BLaER1 treated with 17β-estradiol and CSF1 and Interleukin-3, amounts not matched to agents 10 nM and 100 nM (cell line): ENCODE results near the gene HIPK3.

ENCODE experiments used
- H3K27ac ChIP-seq, 11 experiments: shearing (Covaris generic); formaldehyde crosslinking; 2 replicates each; pipeline ENCODE4 v1.8.1; 2022
- H3K27me3 ChIP-seq, 11 experiments: shearing (Covaris generic); formaldehyde crosslinking; 2 replicates each; pipeline ENCODE4 v1.8.1; 2022
- H3K36me3 ChIP-seq, 11 experiments: shearing (Covaris generic); formaldehyde crosslinking; 2 replicates each; pipeline ENCODE4 v1.8.1; 2022
- H3K4me1 ChIP-seq, 10 experiments: shearing (Covaris generic); formaldehyde crosslinking; 2 replicates each; pipeline ENCODE4 v1.8.1; 2022
- H3K4me2 ChIP-seq, 11 experiments: shearing (Covaris generic); formaldehyde crosslinking; 2 replicates each; pipeline ENCODE4 v1.8.1; 2022
- H3K4me3 ChIP-seq, 10 experiments: shearing (Covaris generic); formaldehyde crosslinking; 2 replicates each; pipeline ENCODE4 v1.8.1; 2022
- H3K9ac ChIP-seq, 11 experiments: shearing (Covaris generic); formaldehyde crosslinking; 2 replicates each; pipeline ENCODE4 v1.8.1; 2022
- H3K9me3 ChIP-seq, 11 experiments: shearing (Covaris generic); formaldehyde crosslinking; replicated peaks in 1 of 11; 2 replicates each; pipeline ENCODE4 v1.8.1; 2022
- H4K20me1 ChIP-seq, 11 experiments: shearing (Covaris generic); formaldehyde crosslinking; 2 replicates each; pipeline ENCODE4 v1.8.1; 2022
- Cebpa-rat ChIP-seq, 11 experiments: shearing (Covaris generic); IDR thresholded peaks; 2 replicates each; pipeline ENCODE4 v1.8.1; 2022

The HIPK3 gene

GRCh38 chr11:33334627-33335026 lies 77.4 kb downstream of the HIPK3 start:
- no peak for TF ChIP-seq Cebpa-rat (IDR thresholded peaks at IDR 0.05)

GRCh38 chr11:33339247-33339646 lies 82.1 kb downstream of the HIPK3 start:
- no peak for TF ChIP-seq Cebpa-rat (IDR thresholded peaks at IDR 0.05)
- H3K4me2 ChIP-seq, result no peak overlapping the region
- H3K27me3 ChIP-seq, result no peaks in the 10 kb centered on the region
- H3K27ac ChIP-seq, result 0 out of 22 replicates have a peak overlapping the region, but pooled peaks of 1 of the 11 experiments have one; percentile 1
- H3K4me3 ChIP-seq, result no peak overlapping the region
- H3K9ac ChIP-seq, result no peak overlapping the region
- H3K9me3 ChIP-seq, result no peaks in the 10 kb centered on the region
- H3K4me1 ChIP-seq, result peaks cover 0 to 22% (median 15%) of the 10 kb centered on the region in 10 experiments; a peak in 18 of 20 replicates
- peaks cover 24 to 100% (median 73%) of the 10 kb centered on the region in 11 experiments; a peak in 20 of 22 replicates for H4K20me1 ChIP-seq
- H3K36me3 ChIP-seq, result peaks cover 80 to 100% (median 96%) of the 10 kb centered on the region in 11 experiments

More at GRCh38 chr11:33334627-33335026, 77.4 kb downstream of the HIPK3 start:
- Histone ChIP-seq H3K27me3 (no peaks in the 10 kb centered on the region), H3K36me3 (peaks cover 76 to 100% (median 93%) of the 10 kb centered on the region in 11 experiments), H3K4me1 (peaks cover 27 to 52% (median 37%) of the 10 kb centered on the region in 10 experiments), H4K20me1 (peaks cover 55 to 100% (median 88%) of the 10 kb centered on the region in 11 experiments; a peak in 21 of 22 replicates), H3K4me3 (no peak overlapping the region), H3K9ac (no peak overlapping the region), H3K9me3 (peaks cover 0 to 3% (median 0%) of the 10 kb centered on the region in 11 experiments; a peak in 1 of 22 replicates), H3K4me2 (peak overlapping the region in 7 of 11 experiments; percentile 11 to 47 (median 31); a peak in 5 of 22 replicates), H3K27ac (no peak overlapping the region)

GRCh38 chr11:33344611-33345010 lies 87.4 kb downstream of the HIPK3 start:
- H3K4me3 ChIP-seq, result no peak overlapping the region
- no peak overlapping the region for H3K4me2 ChIP-seq
- no peak for TF ChIP-seq Cebpa-rat (IDR thresholded peaks at IDR 0.05)
- peaks cover 0 to 3% (median 0%) of the 10 kb centered on the region in 10 experiments; a peak in 1 of 20 replicates for H3K4me1 ChIP-seq
- no peaks in the 10 kb centered on the region for H3K9me3 ChIP-seq
- no peak overlapping the region for H3K27ac ChIP-seq
- H3K27me3 ChIP-seq, result no peaks in the 10 kb centered on the region
- peaks cover 4 to 99% (median 54%) of the 10 kb centered on the region in 11 experiments; a peak in 20 of 22 replicates for H4K20me1 ChIP-seq
- no peak overlapping the region for H3K9ac ChIP-seq
- H3K36me3 ChIP-seq, result peaks cover 83 to 99% (median 97%) of the 10 kb centered on the region in 11 experiments

- H3K4me3 ChIP-seq, result no peak overlapping the region
- no peak overlapping the region for H3K4me2 ChIP-seq
- no peaks in the 10 kb centered on the region for H3K27me3 ChIP-seq
- no peak overlapping the region for H3K9ac ChIP-seq
- peaks cover 4 to 98% (median 44%) of the 10 kb centered on the region in 11 experiments; a peak in 20 of 22 replicates for H4K20me1 ChIP-seq
- no peaks in the 10 kb centered on the region for H3K9me3 ChIP-seq
- TF ChIP-seq Cebpa-rat (IDR thresholded peaks at IDR 0.05), result no peak
- H3K4me1 ChIP-seq, result peaks cover 0 to under 1% (median 0%) of the 10 kb centered on the region in 10 experiments; a peak in 1 of 20 replicates
- H3K27ac ChIP-seq, result no peak overlapping the region
- H3K36me3 ChIP-seq, result peaks cover 82 to 99% (median 96%) of the 10 kb centered on the region in 11 experiments
Observed at GRCh38 chr11:33347490-33348125, 90.4 kb downstream of the HIPK3 start.

GRCh38 chr11:33350287-33350686 lies 93.1 kb downstream of the HIPK3 start:
- Histone ChIP-seq H3K27me3 (no peaks in the 10 kb centered on the region), H3K4me2 (no peak overlapping the region), H4K20me1 (peaks cover 3 to 98% (median 22%) of the 10 kb centered on the region in 11 experiments; a peak in 15 of 22 replicates), H3K9me3 (no peaks in the 10 kb centered on the region), H3K4me1 (no peaks in the 10 kb centered on the region), H3K36me3 (peaks cover 90 to 100% (median 99%) of the 10 kb centered on the region in 11 experiments), H3K9ac (no peak overlapping the region), H3K27ac (no peak overlapping the region), H3K4me3 (no peak overlapping the region)
- TF ChIP-seq Cebpa-rat (IDR thresholded peaks at IDR 0.05), result no peak

DNA sequence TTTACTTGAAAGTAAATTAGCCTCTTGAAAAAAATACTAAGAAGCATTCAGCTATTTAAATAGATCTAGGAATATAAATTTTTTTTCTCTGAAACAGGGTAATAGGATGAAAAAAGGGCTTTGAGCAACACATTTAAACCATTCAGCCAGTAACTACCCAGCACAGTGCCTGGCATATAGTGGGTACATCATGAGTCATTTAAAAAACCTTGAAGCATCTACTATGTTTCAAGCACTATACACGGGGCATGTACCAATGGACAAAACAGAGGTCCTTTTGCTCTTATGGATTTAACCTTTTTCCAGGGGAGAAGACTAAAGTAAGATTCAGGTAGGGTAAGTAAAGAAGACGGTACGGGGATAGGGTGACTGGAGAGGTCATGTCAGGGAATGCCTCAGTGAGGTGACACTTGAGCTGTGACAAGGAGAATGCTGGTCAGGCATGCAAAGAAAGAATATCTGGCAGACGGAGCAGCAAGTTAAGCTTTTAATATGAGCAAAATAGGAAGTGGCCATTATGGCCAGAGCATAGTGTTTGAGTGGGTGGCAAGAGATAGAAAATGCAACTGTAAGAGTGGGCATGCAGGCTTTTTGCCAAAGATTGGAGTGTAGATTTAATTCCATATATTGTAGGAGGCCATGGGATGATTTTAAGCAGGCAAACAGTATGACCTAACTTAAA lies 101.1 kb downstream of the HIPK3 start:
- Histone ChIP-seq H3K36me3 (peaks cover 12 to 44% (median 34%) of the 10 kb centered on the region in 11 experiments), H3K4me2 (peak overlapping the region in 2 of 11 experiments; percentile 40 to 49; a peak in 4 of 22 replicates), H3K4me1 (peaks cover 0 to 32% (median 0%) of the 10 kb centered on the region in 10 experiments; a peak in 5 of 20 replicates), H3K27ac (no peak overlapping the region), H4K20me1 (peaks cover 0 to 56% (median 12%) of the 10 kb centered on the region in 11 experiments; a peak in 13 of 22 replicates), H3K9me3 (no peaks in the 10 kb centered on the region), H3K9ac (no peak overlapping the region), H3K4me3 (no peak overlapping the region), H3K27me3 (no peaks in the 10 kb centered on the region)
- no peak for TF ChIP-seq Cebpa-rat (IDR thresholded peaks at IDR 0.05)

GRCh38 chr11:33360642-33361041 lies 103.5 kb downstream of the HIPK3 start:
- H3K4me2 ChIP-seq, result no peak overlapping the region
- H3K4me1 ChIP-seq, result peaks cover 0 to 32% (median 0%) of the 10 kb centered on the region in 10 experiments; a peak in 5 of 20 replicates
- H3K9ac ChIP-seq, result no peak overlapping the region
- no peaks in the 10 kb centered on the region for H3K9me3 ChIP-seq
- peaks cover 0 to 33% (median 6%) of the 10 kb centered on the region in 11 experiments; a peak in 8 of 22 replicates for H4K20me1 ChIP-seq
- no peak overlapping the region for H3K4me3 ChIP-seq
- no peak for TF ChIP-seq Cebpa-rat (IDR thresholded peaks at IDR 0.05)
- peaks cover 0 to 21% (median 11%) of the 10 kb centered on the region in 11 experiments; a peak in 12 of 22 replicates for H3K36me3 ChIP-seq
- H3K27ac ChIP-seq, result no peak overlapping the region
- no peaks in the 10 kb centered on the region for H3K27me3 ChIP-seq

DNA sequence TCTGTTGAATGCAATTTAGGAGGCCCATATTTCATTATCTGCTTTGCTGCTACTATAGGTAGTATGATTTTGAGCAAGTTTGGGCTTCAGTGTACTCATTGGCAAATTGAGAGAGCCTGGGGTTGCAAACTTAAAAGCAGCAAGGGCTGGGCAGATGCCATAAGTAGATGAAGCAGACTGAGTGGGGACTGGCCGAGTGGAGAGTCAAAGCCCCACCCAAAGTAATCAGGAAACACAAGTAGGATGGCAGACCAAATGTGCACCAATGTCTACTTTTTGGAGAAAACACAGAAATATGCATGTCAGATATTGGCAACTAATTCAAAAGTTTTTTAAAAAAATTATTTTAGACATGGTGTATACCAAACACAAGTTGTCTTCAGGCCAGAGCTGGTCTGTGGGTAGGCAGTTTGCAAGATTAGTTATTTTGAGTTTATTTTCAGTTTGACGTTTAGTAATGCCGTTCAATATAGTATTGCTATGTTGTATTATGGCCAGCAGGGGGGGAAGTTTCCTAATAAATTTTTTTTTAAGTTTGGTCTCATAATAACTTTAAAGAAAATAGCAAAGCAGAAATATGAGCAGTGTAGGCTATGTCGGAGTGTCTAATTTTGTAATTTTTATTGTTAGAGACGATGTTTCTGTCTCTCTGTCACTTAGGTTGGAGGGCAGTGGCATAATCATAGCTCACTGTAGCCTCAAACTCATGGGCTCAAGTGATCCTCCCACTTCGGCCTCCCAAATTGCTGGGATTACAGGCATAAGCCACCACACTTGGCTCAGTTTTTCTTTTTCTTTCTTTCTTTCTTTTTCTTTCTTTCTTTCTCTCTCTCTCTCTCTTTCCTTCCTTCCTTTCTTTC lies 105.1 kb downstream of the HIPK3 start:
- peaks cover 0 to 5% (median 1%) of the 10 kb centered on the region in 11 experiments; a peak in 6 of 22 replicates for H3K36me3 ChIP-seq
- H3K9ac ChIP-seq, result no peak overlapping the region
- no peaks in the 10 kb centered on the region for H3K9me3 ChIP-seq
- no peak overlapping the region for H3K4me3 ChIP-seq
- H3K27me3 ChIP-seq, result no peaks in the 10 kb centered on the region
- peaks cover 0 to 26% (median 0%) of the 10 kb centered on the region in 10 experiments; a peak in 5 of 20 replicates for H3K4me1 ChIP-seq
- no peak overlapping the region for H3K27ac ChIP-seq
- H4K20me1 ChIP-seq, result peaks cover 0 to 16% (median 6%) of the 10 kb centered on the region in 11 experiments; a peak in 8 of 22 replicates
- peak overlapping the region in 3 of 11 experiments; percentile 4 to 38 (median 8); a peak in 3 of 22 replicates for H3K4me2 ChIP-seq
- TF ChIP-seq Cebpa-rat (IDR thresholded peaks at IDR 0.05), result no peak
